Measurements from ENCODE around the gene KCTD12.
"Not testable (repeated sequence)": the region's sequence is repeated elsewhere in the genome, so short reads cannot be mapped to it uniquely, and the experiment has no call there.

The KCTD12 gene

DNA sequence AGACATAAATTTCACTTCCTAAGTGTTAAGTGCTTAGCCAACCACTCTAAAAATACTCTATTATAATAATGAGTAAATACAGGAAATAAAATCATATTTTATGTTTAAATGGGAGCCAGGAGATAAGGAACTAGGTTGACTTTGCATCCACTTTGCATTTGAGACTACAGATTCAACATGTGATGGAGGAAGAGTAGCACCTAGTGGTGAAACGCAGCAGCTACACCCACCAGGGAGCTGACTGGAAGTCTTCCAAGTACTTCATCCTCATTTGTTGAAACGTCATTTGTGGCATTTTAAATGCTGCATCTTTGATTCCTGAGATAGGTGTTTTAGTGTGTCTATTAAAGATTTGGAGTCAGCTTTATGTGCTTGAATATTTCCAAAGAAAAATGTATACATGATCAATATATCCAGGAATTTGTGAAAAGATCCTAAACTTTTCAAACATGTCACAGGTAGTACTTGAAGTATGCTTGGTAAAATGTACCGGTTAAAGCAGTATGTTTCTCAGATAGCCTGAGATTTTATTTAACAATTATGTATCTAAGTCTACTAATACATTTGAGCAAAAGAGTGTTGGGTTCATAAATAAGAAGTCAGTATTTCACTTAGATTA is 17.4 kb upstream of the KCTD12 start:
- TF ChIP-seq, protein P1, sequence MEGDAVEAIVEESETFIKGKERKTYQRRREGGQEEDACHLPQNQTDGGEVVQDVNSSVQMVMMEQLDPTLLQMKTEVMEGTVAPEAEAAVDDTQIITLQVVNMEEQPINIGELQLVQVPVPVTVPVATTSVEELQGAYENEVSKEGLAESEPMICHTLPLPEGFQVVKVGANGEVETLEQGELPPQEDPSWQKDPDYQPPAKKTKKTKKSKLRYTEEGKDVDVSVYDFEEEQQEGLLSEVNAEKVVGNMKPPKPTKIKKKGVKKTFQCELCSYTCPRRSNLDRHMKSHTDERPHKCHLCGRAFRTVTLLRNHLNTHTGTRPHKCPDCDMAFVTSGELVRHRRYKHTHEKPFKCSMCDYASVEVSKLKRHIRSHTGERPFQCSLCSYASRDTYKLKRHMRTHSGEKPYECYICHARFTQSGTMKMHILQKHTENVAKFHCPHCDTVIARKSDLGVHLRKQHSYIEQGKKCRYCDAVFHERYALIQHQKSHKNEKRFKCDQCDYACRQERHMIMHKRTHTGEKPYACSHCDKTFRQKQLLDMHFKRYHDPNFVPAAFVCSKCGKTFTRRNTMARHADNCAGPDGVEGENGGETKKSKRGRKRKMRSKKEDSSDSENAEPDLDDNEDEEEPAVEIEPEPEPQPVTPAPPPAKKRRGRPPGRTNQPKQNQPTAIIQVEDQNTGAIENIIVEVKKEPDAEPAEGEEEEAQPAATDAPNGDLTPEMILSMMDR (IDR thresholded peaks at IDR 0.05; ENCODE audit: insufficient read depth, low read length) = peak; percentile 100
- TF ChIP-seq GABPA (IDR thresholded peaks at IDR 0.05; ENCODE audit: low read depth) (no peak), SPI1 (IDR thresholded peaks at IDR 0.05; ENCODE audit: borderline replicate concordance, low read depth) (no peak)
- peaks cover 3% of the 10 kb centered on the region for H3K27me3 ChIP-seq (ENCODE audit: insufficient read depth, poor library complexity, severe bottlenecking)
- H3K27ac ChIP-seq (replicated peaks) = no peak overlapping the region
- peak in 1 of 2 experiments; percentile 81 for DNase-seq (ENCODE audit: low read depth in 1 of 2, low spot score in 1 of 2)
- no peak overlapping the region for H3K4me3 ChIP-seq (replicated peaks; ENCODE audit: insufficient read depth, low read length)

DNA sequence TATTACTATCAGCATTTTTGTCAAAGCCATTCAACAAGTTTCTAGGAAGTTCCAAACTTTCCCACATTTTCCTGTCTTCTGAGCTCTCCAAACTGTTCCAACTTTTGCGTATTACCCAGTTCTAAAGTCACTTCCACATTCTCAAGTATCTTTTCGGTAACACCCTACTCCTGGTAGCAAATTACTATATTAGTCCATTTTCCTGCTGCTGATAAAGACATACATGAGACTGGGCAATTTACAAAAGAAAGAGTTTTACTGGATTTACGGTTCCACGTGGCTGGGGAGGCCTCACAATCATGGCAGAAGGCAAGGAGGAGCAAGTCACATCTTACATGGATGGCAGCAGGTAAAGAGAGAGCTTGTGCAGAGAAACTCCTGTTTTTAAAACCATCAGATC is 12.9 kb upstream of the KCTD12 start:
- H3K27ac ChIP-seq (replicated peaks); H3K27me3 ChIP-seq (ENCODE audit: insufficient read depth, poor library complexity, severe bottlenecking); DNase-seq (ENCODE audit: low read depth in 1 of 2, low spot score in 1 of 2); H3K4me3 ChIP-seq (replicated peaks; ENCODE audit: insufficient read depth, low read length): not testable (repeated sequence)

DNA sequence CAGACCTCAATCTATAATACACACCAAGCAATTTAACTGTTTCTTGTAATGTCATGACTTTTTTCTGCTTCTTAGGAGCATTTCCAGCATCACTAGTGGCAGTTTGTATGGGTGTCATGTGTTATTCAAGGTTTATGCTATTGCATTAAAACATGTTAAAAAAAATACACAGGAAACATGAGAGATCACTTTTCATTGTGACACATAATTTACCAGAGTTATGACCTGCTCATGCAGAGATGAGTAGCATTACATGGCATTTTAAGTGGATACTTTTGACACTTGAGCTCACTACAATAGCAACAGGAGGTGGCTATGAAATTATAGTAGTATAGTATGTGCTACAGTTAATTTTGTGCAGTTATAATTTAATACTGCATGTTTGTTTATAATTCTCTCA is 11.0 kb upstream of the KCTD12 start:
- H3K27me3 ChIP-seq (ENCODE audit: insufficient read depth, poor library complexity, severe bottlenecking); H3K27ac ChIP-seq (replicated peaks); H3K4me3 ChIP-seq (replicated peaks; ENCODE audit: insufficient read depth, low read length); DNase-seq (ENCODE audit: low read depth in 1 of 2, low spot score in 1 of 2): not testable (repeated sequence)

DNA sequence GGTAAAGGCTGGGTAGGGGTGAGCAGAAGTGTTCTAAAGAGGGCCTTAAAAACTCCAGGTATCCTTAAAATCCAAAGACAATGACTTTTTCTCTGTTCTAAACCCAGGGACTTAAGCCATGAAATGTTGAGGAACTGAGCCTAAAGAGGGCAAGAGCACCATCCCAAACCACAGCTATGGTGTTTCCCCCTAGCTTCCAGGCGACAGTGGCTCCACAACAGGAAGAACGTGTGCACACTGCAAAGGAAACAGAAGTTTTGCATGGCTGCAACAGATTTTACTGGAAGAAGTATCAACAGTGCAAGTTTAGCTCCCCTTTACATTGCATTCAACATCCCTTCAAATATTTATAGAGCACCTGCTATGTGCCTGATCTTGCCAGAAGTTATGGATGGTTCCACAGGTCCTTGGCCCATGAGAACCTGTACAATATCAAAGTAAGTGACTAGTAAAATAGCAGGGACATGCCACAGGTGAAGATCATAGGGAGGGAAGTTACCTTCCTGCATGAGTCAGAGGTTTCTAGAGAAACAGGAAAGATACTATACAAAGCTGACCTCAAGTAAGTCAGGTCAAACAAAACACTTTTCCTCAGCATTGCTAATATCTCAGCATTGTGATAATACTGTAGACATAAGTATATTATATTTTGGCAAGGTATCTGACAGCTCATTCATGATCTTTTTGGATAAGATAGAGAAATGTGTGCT is 8.4 kb upstream of the KCTD12 start:
- Histone ChIP-seq H3K27me3 (ENCODE audit: insufficient read depth, poor library complexity, severe bottlenecking) (peaks cover 7% of the 10 kb centered on the region), H3K27ac (replicated peaks) (no peak overlapping the region), H3K4me3 (replicated peaks; ENCODE audit: insufficient read depth, low read length) (no peak overlapping the region)
- TF ChIP-seq GABPA (IDR thresholded peaks at IDR 0.05; ENCODE audit: low read depth) (no peak), POLR2AphosphoS5 (IDR thresholded peaks at IDR 0.05; ENCODE audit: low read depth) (no peak), SPI1 (IDR thresholded peaks at IDR 0.05; ENCODE audit: borderline replicate concordance, low read depth) (no peak)
- TF ChIP-seq, protein P1 (IDR thresholded peaks at IDR 0.05; ENCODE audit: insufficient read depth, low read length) = no peak
- TF ChIP-seq, protein P2, sequence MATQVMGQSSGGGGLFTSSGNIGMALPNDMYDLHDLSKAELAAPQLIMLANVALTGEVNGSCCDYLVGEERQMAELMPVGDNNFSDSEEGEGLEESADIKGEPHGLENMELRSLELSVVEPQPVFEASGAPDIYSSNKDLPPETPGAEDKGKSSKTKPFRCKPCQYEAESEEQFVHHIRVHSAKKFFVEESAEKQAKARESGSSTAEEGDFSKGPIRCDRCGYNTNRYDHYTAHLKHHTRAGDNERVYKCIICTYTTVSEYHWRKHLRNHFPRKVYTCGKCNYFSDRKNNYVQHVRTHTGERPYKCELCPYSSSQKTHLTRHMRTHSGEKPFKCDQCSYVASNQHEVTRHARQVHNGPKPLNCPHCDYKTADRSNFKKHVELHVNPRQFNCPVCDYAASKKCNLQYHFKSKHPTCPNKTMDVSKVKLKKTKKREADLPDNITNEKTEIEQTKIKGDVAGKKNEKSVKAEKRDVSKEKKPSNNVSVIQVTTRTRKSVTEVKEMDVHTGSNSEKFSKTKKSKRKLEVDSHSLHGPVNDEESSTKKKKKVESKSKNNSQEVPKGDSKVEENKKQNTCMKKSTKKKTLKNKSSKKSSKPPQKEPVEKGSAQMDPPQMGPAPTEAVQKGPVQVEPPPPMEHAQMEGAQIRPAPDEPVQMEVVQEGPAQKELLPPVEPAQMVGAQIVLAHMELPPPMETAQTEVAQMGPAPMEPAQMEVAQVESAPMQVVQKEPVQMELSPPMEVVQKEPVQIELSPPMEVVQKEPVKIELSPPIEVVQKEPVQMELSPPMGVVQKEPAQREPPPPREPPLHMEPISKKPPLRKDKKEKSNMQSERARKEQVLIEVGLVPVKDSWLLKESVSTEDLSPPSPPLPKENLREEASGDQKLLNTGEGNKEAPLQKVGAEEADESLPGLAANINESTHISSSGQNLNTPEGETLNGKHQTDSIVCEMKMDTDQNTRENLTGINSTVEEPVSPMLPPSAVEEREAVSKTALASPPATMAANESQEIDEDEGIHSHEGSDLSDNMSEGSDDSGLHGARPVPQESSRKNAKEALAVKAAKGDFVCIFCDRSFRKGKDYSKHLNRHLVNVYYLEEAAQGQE (IDR thresholded peaks at IDR 0.05; ENCODE audit: insufficient replicate concordance, low read depth) = no peak
- no peak for DNase-seq (ENCODE audit: low read depth in 1 of 2, low spot score in 1 of 2)

DNA sequence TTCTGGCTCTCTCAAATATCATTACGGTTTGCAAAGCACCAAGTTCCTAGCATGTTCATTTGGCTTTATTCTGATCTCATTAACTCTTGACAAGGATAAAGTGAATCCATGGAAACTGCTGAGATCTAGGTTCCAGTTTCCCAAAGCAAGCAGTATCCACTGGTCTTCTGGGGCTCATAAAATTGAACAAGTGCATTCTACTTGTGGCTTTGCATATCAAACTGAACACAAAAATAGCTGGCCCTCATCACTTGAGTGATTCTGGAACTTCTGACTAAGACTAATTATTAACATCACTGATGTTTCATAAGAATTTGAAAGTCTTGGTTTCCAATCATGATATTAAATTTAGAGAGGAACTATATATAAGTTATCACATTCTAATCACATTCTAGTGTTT is 6.3 kb upstream of the KCTD12 start:
- no peak for DNase-seq (ENCODE audit: low read depth in 1 of 2, low spot score in 1 of 2)
- H3K27ac ChIP-seq (replicated peaks) = no peak overlapping the region
- TF ChIP-seq, protein P1 (IDR thresholded peaks at IDR 0.05; ENCODE audit: insufficient read depth, low read length) = no peak
- no peak for TF ChIP-seq GABPA (IDR thresholded peaks at IDR 0.05; ENCODE audit: low read depth)
- no peak for TF ChIP-seq SPI1 (IDR thresholded peaks at IDR 0.05; ENCODE audit: borderline replicate concordance, low read depth)
- TF ChIP-seq, protein P2 (IDR thresholded peaks at IDR 0.05; ENCODE audit: insufficient replicate concordance, low read depth) = no peak
- no peak for TF ChIP-seq POLR2AphosphoS5 (IDR thresholded peaks at IDR 0.05; ENCODE audit: low read depth)
- peaks cover 19% of the 10 kb centered on the region for H3K27me3 ChIP-seq (ENCODE audit: insufficient read depth, poor library complexity, severe bottlenecking)
- no peak overlapping the region for H3K4me3 ChIP-seq (replicated peaks; ENCODE audit: insufficient read depth, low read length)

Data from HL-60 (cell line).